Naive thymus-derived CD8-positive, alpha-beta T cell (primary cell): Measurements from ENCODE around the gene CRBN. TPM values are rescaled to one million over a fixed set of nuclear protein-coding genes. Genes with fewer than 3 reads are reported as not detected.
A peak's percentile ranks its signal among the peaks of the same experiment; 100 is the strongest.

Experiments
- ATAC-seq, 2 donors: fragments of 150-1000 bp; cut with Tn5 transposase in 1 of 2; sonication (Bioruptor Pico), chemical (Tn5 transposase) in 1 of 2; 1 replicate in 1 of 2; 2 replicates in 1 of 2; pipeline ENCODE4 v1.10.0; 2021; ENCODE audit warnings: mild to moderate bottlenecking in 2 of 2, moderate library complexity in 2 of 2
- POLR2A ChIA-PET: fragments of 350-600 bp; sonication (Branson Sonifier 250); formaldehyde crosslinking; loops from one replicate; lab custom pipeline; 2021; ENCODE audit warnings: antibody characterized with exemption; lab: Charles Lee
- DNase-seq, 10 donors: peaks; one replicate each; pipeline versions ENCODE4 v3.0.0 to v3.0.0-alpha.2; 2020 to 2022
- H3K27ac Mint-ChIP-seq, 10 donors: one replicate each; pipeline ENCODE4 v1.8.0; 2020 to 2022; ENCODE audit warnings: mild to moderate bottlenecking in 10 of 10, mixed read lengths in 10 of 10, moderate library complexity in 4 of 10, inconsistent platforms in 1 of 10
- H3K27me3 Mint-ChIP-seq, 5 donors: one replicate each; pipeline ENCODE4 v1.8.0; 2021 to 2022; ENCODE audit warnings: mixed read lengths in 5 of 5
- H3K36me3 Mint-ChIP-seq, 3 donors: one replicate each; pipeline ENCODE4 v1.8.0; 2020 to 2022; ENCODE audit warnings: mixed read lengths in 3 of 3, mild to moderate bottlenecking in 2 of 3, inconsistent platforms in 1 of 3
- H3K4me1 Mint-ChIP-seq, 4 donors: one replicate each; pipeline ENCODE4 v1.8.0; 2021 to 2022; ENCODE audit warnings: mixed read lengths in 4 of 4
- H3K4me3 Mint-ChIP-seq, 10 donors: one replicate each; pipeline ENCODE4 v1.8.0; 2020 to 2022; ENCODE audit warnings: mild to moderate bottlenecking in 10 of 10, mixed read lengths in 10 of 10, moderate library complexity in 6 of 10, inconsistent platforms in 1 of 10
- H3K9me3 Mint-ChIP-seq, 9 donors: one replicate each; pipeline ENCODE4 v1.8.0; 2020 to 2022; ENCODE audit warnings: mixed read lengths in 9 of 9, mild to moderate bottlenecking in 3 of 9, inconsistent platforms in 1 of 9, moderate library complexity in 1 of 9
- polyA plus RNA-seq, 3 donors: library from polyadenylated mRNA; unstranded; fragments of 300-500 nt; fragmentation: Illumina TruSeq; gene quantifications; one replicate each; pipeline ENCODE4 v1.2.3, GENCODE V29; 2021
- total RNA-seq, 8 experiments: library from RNA in 2 of 8; stranded (reverse) in 2 of 8; gene quantifications; one replicate each; pipeline ENCODE4 v1.2.3 and lab custom pipeline; 2021 to 2026

The CRBN gene
- total RNA-seq (100 to 1,000 TPM; 158 to 164 TPM), polyA plus RNA-seq (100 to 1,000 TPM; 149 to 194 (median 172) TPM), total RNA-seq (lab: John Stamatoyannopoulos, UW) (58.9 to 152 (median 125) reads per million in 6 experiments)

- peak within 1 kb of the TSS; percentile 82 to 97 (median 94) for H3K4me3 Mint-ChIP-seq
- no peaks in the 10 kb centered on the region for H3K27me3 Mint-ChIP-seq
- ATAC-seq (peak; percentile 97), DNase-seq (peak; percentile 80 to 94 (median 88))
- peaks cover 0 to 3% (median 0%) of the 10 kb centered on the region in 9 donors for H3K9me3 Mint-ChIP-seq
- peaks cover 0 to 26% (median 5%) of the 10 kb centered on the region in 3 donors for H3K36me3 Mint-ChIP-seq
- peaks cover 25 to 46% (median 43%) of the 10 kb centered on the region in 4 donors for H3K4me1 Mint-ChIP-seq
- POLR2A ChIA-PET: interaction anchor here (0.6 to 1.4 kb wide), 6 partner anchors 12 to 786 kb away, joined by 3 to 21 read pairs (median 4); partner anchors contain the start of gene LRRN1
- peak within 1 kb of the TSS; percentile 87 to 96 (median 92) for H3K27ac Mint-ChIP-seq
Measured at GRCh38 chr3:3179407-3180094, at the start of gene CRBN. TSS of gene CRBN (minus strand) at chr3:3179691. CDS start at chr3:3179687, 4 bp downstream.

- ATAC-seq (no peak), DNase-seq (no peak)
- Mint-ChIP-seq H3K27ac (no peak overlapping the region), H3K4me1 (no peaks in the 10 kb centered on the region), H3K9me3 (peaks cover 0 to 16% (median 10%) of the 10 kb centered on the region in 9 donors), H3K4me3 (no peak overlapping the region), H3K36me3 (peaks cover 0 to 13% (median 9%) of the 10 kb centered on the region in 3 donors), H3K27me3 (peaks cover 0 to 4% (median 2%) of the 10 kb centered on the region in 5 donors)
- POLR2A ChIA-PET: no interaction called here
Measured at GRCh38 chr3:3227640-3228039, 48.1 kb upstream of the CRBN start.

GRCh38 chr3:3221528-3221927 lies 42.0 kb upstream of the CRBN start:
- no peak for DNase-seq
- ATAC-seq: no peak
- H3K4me3 Mint-ChIP-seq: no peak overlapping the region
- H3K9me3 Mint-ChIP-seq: peaks cover 0 to 7% (median 0%) of the 10 kb centered on the region in 9 donors
- no peak overlapping the region for H3K27ac Mint-ChIP-seq
- peaks cover 0 to 6% (median 0%) of the 10 kb centered on the region in 3 donors for H3K36me3 Mint-ChIP-seq
- H3K4me1 Mint-ChIP-seq: no peaks in the 10 kb centered on the region
- POLR2A ChIA-PET: no interaction called here
- peaks cover 0 to 8% (median 2%) of the 10 kb centered on the region in 5 donors for H3K27me3 Mint-ChIP-seq

GRCh38 chr3:3216401-3216800 lies 36.9 kb upstream of the CRBN start:
- DNase-seq: no peak
- H3K36me3 Mint-ChIP-seq: no peaks in the 10 kb centered on the region
- no peak overlapping the region for H3K4me3 Mint-ChIP-seq
- no peak for ATAC-seq
- H3K4me1 Mint-ChIP-seq: no peaks in the 10 kb centered on the region
- H3K9me3 Mint-ChIP-seq: peaks cover 0 to 2% (median 0%) of the 10 kb centered on the region in 9 donors
- H3K27me3 Mint-ChIP-seq: peaks cover 0 to 1% (median 0%) of the 10 kb centered on the region in 5 donors
- no peak overlapping the region for H3K27ac Mint-ChIP-seq
- POLR2A ChIA-PET: no interaction called here

- POLR2A ChIA-PET: no interaction called here
- Mint-ChIP-seq H3K27ac (no peak overlapping the region), H3K9me3 (peaks cover 0 to 2% (median 0%) of the 10 kb centered on the region in 9 donors), H3K4me1 (no peaks in the 10 kb centered on the region), H3K36me3 (no peaks in the 10 kb centered on the region), H3K27me3 (peaks cover 0 to 3% (median 0%) of the 10 kb centered on the region in 5 donors), H3K4me3 (no peak overlapping the region)
- ATAC-seq (no peak), DNase-seq (no peak)
Measured at GRCh38 chr3:3212781-3213440, 33.4 kb upstream of the CRBN start.

GRCh38 chr3:3209714-3210113 lies 30.2 kb upstream of the CRBN start:
- no peaks in the 10 kb centered on the region for H3K9me3 Mint-ChIP-seq
- ATAC-seq: no peak
- H3K36me3 Mint-ChIP-seq: no peaks in the 10 kb centered on the region
- POLR2A ChIA-PET: no interaction called here
- no peak overlapping the region for H3K4me3 Mint-ChIP-seq
- peaks cover 0 to 2% (median 0%) of the 10 kb centered on the region in 5 donors for H3K27me3 Mint-ChIP-seq
- H3K27ac Mint-ChIP-seq: no peak overlapping the region
- no peak for DNase-seq
- H3K4me1 Mint-ChIP-seq: no peaks in the 10 kb centered on the region

GRCh38 chr3:3209057-3209456 lies 29.6 kb upstream of the CRBN start:
- Mint-ChIP-seq H3K27ac (no peak overlapping the region), H3K4me3 (no peak overlapping the region), H3K36me3 (no peaks in the 10 kb centered on the region), H3K9me3 (no peaks in the 10 kb centered on the region), H3K4me1 (no peaks in the 10 kb centered on the region), H3K27me3 (peaks cover 0 to 2% (median 0%) of the 10 kb centered on the region in 5 donors)
- POLR2A ChIA-PET: no interaction called here
- DNase-seq (no peak), ATAC-seq (no peak)

GRCh38 chr3:3201611-3202010 lies 22.1 kb upstream of the CRBN start:
- no peaks in the 10 kb centered on the region for H3K9me3 Mint-ChIP-seq
- DNase-seq (no peak), ATAC-seq (no peak)
- H3K4me1 Mint-ChIP-seq: peaks cover 7 to 19% (median 16%) of the 10 kb centered on the region in 4 donors
- H3K4me3 Mint-ChIP-seq: peak overlapping the region in 1 of 10 donors; percentile 31
- H3K27ac Mint-ChIP-seq: peak overlapping the region in 3 of 10 donors; percentile 2 to 57 (median 3)
- peaks cover 0 to 3% (median 0%) of the 10 kb centered on the region in 3 donors for H3K36me3 Mint-ChIP-seq
- H3K27me3 Mint-ChIP-seq: no peaks in the 10 kb centered on the region
- POLR2A ChIA-PET: interaction anchor here (2.1 kb wide), 1 partner anchor 597 kb away, joined by 7 read pairs; the partner anchor contains the start of gene LRRN1

GRCh38 chr3:3200632-3201212 lies 21.2 kb upstream of the CRBN start:
- ATAC-seq (no peak), DNase-seq (peak in 7 of 10 donors; percentile 14 to 64 (median 28))
- H3K4me3 Mint-ChIP-seq: peak overlapping the region in 4 of 10 donors; percentile 7 to 43 (median 18)
- peak overlapping the region in 2 of 10 donors; percentile 1 to 54 for H3K27ac Mint-ChIP-seq
- peaks cover 7 to 23% (median 16%) of the 10 kb centered on the region in 4 donors for H3K4me1 Mint-ChIP-seq
- POLR2A ChIA-PET: interaction anchor here (1.1 to 2.1 kb wide), 2 partner anchors 28 to 598 kb away, joined by 3 to 7 read pairs; partner anchors contain the start of gene LRRN1
- no peaks in the 10 kb centered on the region for H3K9me3 Mint-ChIP-seq
- peaks cover 0 to 3% (median 0%) of the 10 kb centered on the region in 3 donors for H3K36me3 Mint-ChIP-seq
- no peaks in the 10 kb centered on the region for H3K27me3 Mint-ChIP-seq

- Mint-ChIP-seq H3K27ac (no peak overlapping the region), H3K4me1 (peaks cover 9 to 25% (median 21%) of the 10 kb centered on the region in 4 donors), H3K4me3 (no peak overlapping the region), H3K27me3 (no peaks in the 10 kb centered on the region), H3K36me3 (peaks cover 0 to 3% (median 0%) of the 10 kb centered on the region in 3 donors), H3K9me3 (no peaks in the 10 kb centered on the region)
- ATAC-seq (no peak), DNase-seq (no peak)
- POLR2A ChIA-PET: interaction anchor here (2.1 kb wide), 1 partner anchor 600 kb away, joined by 7 read pairs; the partner anchor contains the start of gene LRRN1
Measured at GRCh38 chr3:3199306-3199705, 19.8 kb upstream of the CRBN start.

- no peaks in the 10 kb centered on the region for H3K36me3 Mint-ChIP-seq
- no peaks in the 10 kb centered on the region for H3K27me3 Mint-ChIP-seq
- POLR2A ChIA-PET: no interaction called here
- peaks cover 18 to 37% (median 33%) of the 10 kb centered on the region in 4 donors for H3K4me1 Mint-ChIP-seq
- ATAC-seq: no peak
- H3K9me3 Mint-ChIP-seq: no peaks in the 10 kb centered on the region
- H3K27ac Mint-ChIP-seq: peak overlapping the region in 2 of 10 donors; percentile 4 to 18
- no peak for DNase-seq
- H3K4me3 Mint-ChIP-seq: no peak overlapping the region
Measured at GRCh38 chr3:3196148-3196861, 16.8 kb upstream of the CRBN start.

GRCh38 chr3:3194861-3195260 lies 15.4 kb upstream of the CRBN start:
- Mint-ChIP-seq H3K36me3 (no peaks in the 10 kb centered on the region), H3K27ac (peak overlapping the region in 5 of 10 donors; percentile 36 to 81 (median 45)), H3K9me3 (no peaks in the 10 kb centered on the region), H3K4me1 (peaks cover 21 to 40% (median 35%) of the 10 kb centered on the region in 4 donors), H3K4me3 (no peak overlapping the region), H3K27me3 (no peaks in the 10 kb centered on the region)
- POLR2A ChIA-PET: interaction anchor here (0.6 kb wide), 1 partner anchor 1994 kb away, joined by 3 read pairs; no protein-coding TSS in a partner anchor
- DNase-seq (no peak), ATAC-seq (no peak)
